Osteoblast (primary cell): ENCODE data around the gene NRP2. TPM values are rescaled to one million over a fixed set of nuclear protein-coding genes. Genes with fewer than 3 reads are reported as not detected.

Experiments used
- DNase-seq: peaks from one replicate; pipeline ENCODE4 v3.0.0; 2011; ENCODE audit warnings: low spot score, mixed read lengths; ENCODE audit not compliant: insufficient read length; ENCODE audit errors: missing footprints
- H2AFZ ChIP-seq: 2 replicates; pipeline ENCODE4 v1.6.0; 2011; ENCODE audit warnings: mild to moderate bottlenecking, low read length
- H3K27ac ChIP-seq: 2 replicates; pipeline ENCODE4 v1.5.1; 2011; ENCODE audit warnings: mild to moderate bottlenecking, low read depth, low read length, moderate library complexity
- H3K27me3 ChIP-seq: 2 replicates; pipeline ENCODE4 v1.6.0; 2012; ENCODE audit warnings: mild to moderate bottlenecking, control low read depth, inconsistent platforms, low read length, moderate library complexity; ENCODE audit not compliant: insufficient read depth
- H3K36me3 ChIP-seq: 2 replicates; pipeline ENCODE4 v1.5.1; 2011; ENCODE audit warnings: mild to moderate bottlenecking, low read length, control low read depth, moderate library complexity; ENCODE audit not compliant: insufficient read depth
- H3K4me1 ChIP-seq: 2 replicates; pipeline ENCODE4 v1.5.1; 2011; ENCODE audit warnings: mild to moderate bottlenecking, low read length, control low read depth, moderate library complexity; ENCODE audit not compliant: insufficient read depth
- H3K4me2 ChIP-seq: 2 replicates; pipeline ENCODE4 v1.6.0; 2011; ENCODE audit warnings: mild to moderate bottlenecking, low read length; ENCODE audit not compliant: insufficient read depth
- H3K4me3 ChIP-seq: fragments of 200-600 bp; sonication (generic); 3 replicates; pipeline ENCODE4 v1.5.1; 2012; ENCODE audit warnings: mild to moderate bottlenecking, low read length, inconsistent platforms; ENCODE audit not compliant: insufficient read depth
- H3K79me2 ChIP-seq: 2 replicates; pipeline ENCODE4 v1.6.0; 2012; ENCODE audit warnings: mild to moderate bottlenecking, low read length, control low read depth, inconsistent platforms; ENCODE audit not compliant: insufficient read depth
- H3K9me3 ChIP-seq: 2 replicates; pipeline ENCODE4 v1.5.1; 2011; ENCODE audit warnings: low read depth, low read length, control low read depth
- H4K20me1 ChIP-seq: 2 replicates; pipeline ENCODE4 v1.6.0; 2012; ENCODE audit warnings: mild to moderate bottlenecking, low read length, control low read depth; ENCODE audit not compliant: insufficient read depth
- CTCF ChIP-seq: IDR thresholded peaks from 2 replicates; pipeline ENCODE4 v1.5.1; 2011; ENCODE audit warnings: mild to moderate bottlenecking, low read depth, low read length, moderate library complexity; ENCODE audit errors: extremely low read depth
- total RNA-seq: library from RNA; depleted of rRNA; stranded (reverse); fragments of >200 nt; gene quantifications from 2 replicates; pipeline ENCODE4 v1.2.3, GENCODE V29; 2012

NRP2 gene
- total RNA-seq, 1 donor: 183 TPM

GRCh38 chr2:205786976-205787375 lies 104.7 kb downstream of the NRP2 start:
- Histone ChIP-seq H3K4me3 (no peak overlapping the region), H4K20me1 (no peaks in the 10 kb centered on the region), H3K27me3 (no peaks in the 10 kb centered on the region), H3K4me1 (peaks cover 6% of the 10 kb centered on the region), H3K27ac (no peak overlapping the region), H3K36me3 (no peaks in the 10 kb centered on the region), H2AFZ (no peak overlapping the region), H3K9me3 (no peaks in the 10 kb centered on the region), H3K79me2 (no peaks in the 10 kb centered on the region), H3K4me2 (no peak overlapping the region)
- TF ChIP-seq CTCF: no peak
- no peak for DNase-seq

DNA sequence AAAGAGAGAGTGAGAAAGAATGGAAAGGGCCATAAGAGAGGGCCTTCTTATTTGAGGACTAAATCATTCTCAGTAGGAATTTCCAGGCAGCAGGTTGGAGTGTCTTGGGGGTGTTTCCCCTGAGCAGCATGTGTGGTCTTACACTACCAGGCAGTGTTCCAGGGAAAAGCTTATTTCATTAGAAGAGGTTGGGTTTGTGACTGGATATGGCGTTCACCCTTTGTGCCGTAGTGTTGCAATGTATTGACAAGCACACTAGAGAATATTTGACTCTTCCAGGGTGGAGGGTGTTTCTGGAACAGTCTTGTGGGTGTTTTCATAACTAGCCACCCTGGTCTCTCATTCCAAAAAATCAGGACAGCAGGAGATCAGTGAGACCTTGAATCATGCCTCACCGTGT lies 105.5 kb downstream of the NRP2 start:
- no peak overlapping the region for H3K4me3 ChIP-seq
- TF ChIP-seq CTCF: no peak
- no peak overlapping the region for H3K27ac ChIP-seq
- H3K79me2 ChIP-seq: no peaks in the 10 kb centered on the region
- H3K36me3 ChIP-seq: peaks cover 5% of the 10 kb centered on the region
- H4K20me1 ChIP-seq: no peaks in the 10 kb centered on the region
- no peak overlapping the region for H2AFZ ChIP-seq
- no peak overlapping the region for H3K4me2 ChIP-seq
- H3K4me1 ChIP-seq: peaks cover 6% of the 10 kb centered on the region
- no peaks in the 10 kb centered on the region for H3K27me3 ChIP-seq
- no peak for DNase-seq
- H3K9me3 ChIP-seq: no peaks in the 10 kb centered on the region

- no peak overlapping the region for H3K4me3 ChIP-seq
- no peak overlapping the region for H3K4me2 ChIP-seq
- no peak for DNase-seq
- H4K20me1 ChIP-seq: no peaks in the 10 kb centered on the region
- H3K9me3 ChIP-seq: no peaks in the 10 kb centered on the region
- TF ChIP-seq CTCF: no peak
- H3K36me3 ChIP-seq: peaks cover 23% of the 10 kb centered on the region
- H3K27ac ChIP-seq: no peak overlapping the region
- H3K4me1 ChIP-seq: peaks cover 6% of the 10 kb centered on the region
- no peaks in the 10 kb centered on the region for H3K27me3 ChIP-seq
- H2AFZ ChIP-seq: no peak overlapping the region
- no peaks in the 10 kb centered on the region for H3K79me2 ChIP-seq
These were observed 107.6 kb downstream of the NRP2 start for GRCh38 chr2:205789906-205790305.

DNA sequence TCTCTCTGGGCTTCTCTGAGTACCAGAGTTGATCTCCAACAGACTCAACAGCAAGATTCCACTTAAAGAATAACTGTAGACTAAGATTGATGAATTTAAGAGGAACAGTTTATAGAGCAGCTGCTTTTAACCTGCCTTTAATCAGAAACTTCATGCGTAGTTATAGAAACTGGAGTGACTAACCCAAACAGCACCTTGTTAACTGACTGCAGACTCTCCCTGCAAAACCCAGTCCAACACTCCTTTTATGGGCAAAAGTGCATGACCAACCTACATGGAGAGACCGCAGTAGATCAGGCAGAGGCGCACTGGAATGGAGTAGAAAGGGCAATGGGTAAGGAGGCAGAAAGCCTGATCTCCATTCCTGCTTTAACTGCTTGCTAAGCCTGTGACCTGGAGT lies 110.6 kb downstream of the NRP2 start:
- Histone ChIP-seq H3K9me3 (no peaks in the 10 kb centered on the region), H3K36me3 (peaks cover 41% of the 10 kb centered on the region), H4K20me1 (no peaks in the 10 kb centered on the region), H3K79me2 (no peaks in the 10 kb centered on the region), H3K27ac (no peak overlapping the region), H3K27me3 (no peaks in the 10 kb centered on the region), H2AFZ (no peak overlapping the region), H3K4me3 (no peak overlapping the region), H3K4me2 (no peak overlapping the region), H3K4me1 (no peaks in the 10 kb centered on the region)
- no peak for DNase-seq
- no peak for TF ChIP-seq CTCF
